HG03280 (cell line): Measurements from ENCODE around the gene SCNN1B.
"Not testable (repeated sequence)": the region's sequence is repeated elsewhere in the genome, so short reads cannot be mapped to it uniquely, and the experiment has no call there.

ENCODE experiments used
- ATAC-seq: cut with Tn5 transposase; IDR thresholded peaks from one replicate; pipeline ENCODE4 v1.9.1; 2021; ENCODE audit warnings: mild to moderate bottlenecking, moderate library complexity; ENCODE audit not compliant: unreplicated experiment

Gene SCNN1B

DNA sequence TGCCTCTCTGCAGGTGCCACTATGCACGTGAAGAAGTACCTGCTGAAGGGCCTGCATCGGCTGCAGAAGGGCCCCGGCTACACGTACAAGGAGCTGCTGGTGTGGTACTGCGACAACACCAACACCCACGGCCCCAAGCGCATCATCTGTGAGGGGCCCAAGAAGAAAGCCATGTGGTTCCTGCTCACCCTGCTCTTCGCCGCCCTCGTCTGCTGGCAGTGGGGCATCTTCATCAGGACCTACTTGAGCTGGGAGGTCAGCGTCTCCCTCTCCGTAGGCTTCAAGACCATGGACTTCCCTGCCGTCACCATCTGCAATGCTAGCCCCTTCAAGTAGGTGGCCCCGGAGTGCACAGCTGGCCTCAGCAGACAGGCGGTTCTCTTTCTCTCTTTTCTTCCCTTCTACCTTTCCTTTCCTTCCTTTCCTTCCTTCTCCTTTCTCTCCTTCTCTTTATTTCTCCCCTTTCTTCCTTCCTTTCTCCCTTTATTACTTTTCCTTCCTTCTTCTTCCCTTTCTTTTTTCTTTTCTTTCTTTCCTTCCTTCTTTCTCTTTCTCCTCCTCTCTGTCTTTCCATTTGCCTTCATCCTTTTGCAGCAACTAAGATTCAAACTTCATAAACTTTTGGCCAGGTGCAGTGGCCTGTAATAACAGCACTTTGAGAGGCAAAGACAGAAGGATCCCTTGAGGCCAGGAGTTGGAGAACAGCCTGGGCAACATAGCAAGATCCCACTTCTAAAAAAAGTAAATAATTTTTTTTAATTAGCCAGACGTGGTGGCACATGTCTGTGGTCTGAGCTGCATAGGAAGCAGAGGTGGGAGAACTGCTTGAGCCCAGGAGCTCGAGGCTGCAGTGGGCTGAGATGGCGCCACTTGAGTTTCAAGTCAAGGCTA, 46.7 kb downstream of the SCNN1B start:
- ATAC-seq: no peak

DNA sequence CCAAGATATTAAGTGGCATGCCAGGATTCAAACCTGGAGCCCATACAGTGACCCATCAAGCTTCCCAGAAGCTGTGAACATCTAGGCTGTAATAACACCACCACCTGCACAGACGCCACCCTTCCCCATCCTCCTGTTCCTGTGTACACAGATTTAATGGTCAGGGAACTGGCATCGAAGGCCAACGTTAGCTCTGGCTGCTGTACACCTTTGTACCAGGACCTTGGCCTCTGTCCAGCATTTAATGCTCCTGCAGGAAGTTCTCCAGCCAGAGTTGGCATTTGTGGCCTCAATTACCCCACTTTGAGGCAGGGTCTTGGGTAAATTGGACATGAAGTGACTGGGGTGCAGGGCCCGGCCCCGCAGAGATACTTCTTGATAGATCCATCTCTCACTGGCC, 49.3 kb downstream of the SCNN1B start:
- ATAC-seq: no peak

DNA sequence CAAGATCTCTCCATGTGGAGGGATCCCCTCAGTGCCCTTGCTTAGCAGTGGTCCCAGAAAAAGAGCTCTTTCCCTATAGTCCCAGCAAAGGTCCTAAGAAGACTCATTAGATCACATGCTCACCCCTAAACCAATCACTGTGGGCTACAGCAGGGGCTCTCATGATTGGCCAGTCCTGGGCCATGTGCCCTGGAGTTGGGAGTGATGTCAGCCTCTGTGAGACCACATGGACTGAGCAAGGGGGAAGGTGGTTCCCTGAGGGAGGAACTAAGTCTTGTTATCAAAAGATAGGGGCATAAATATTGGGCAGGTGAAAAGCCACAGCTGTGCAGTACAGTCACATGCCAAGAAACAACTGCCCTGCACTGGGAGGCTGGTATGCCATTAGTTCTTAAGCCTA, 51.3 kb downstream of the SCNN1B start:
- no peak for ATAC-seq

DNA sequence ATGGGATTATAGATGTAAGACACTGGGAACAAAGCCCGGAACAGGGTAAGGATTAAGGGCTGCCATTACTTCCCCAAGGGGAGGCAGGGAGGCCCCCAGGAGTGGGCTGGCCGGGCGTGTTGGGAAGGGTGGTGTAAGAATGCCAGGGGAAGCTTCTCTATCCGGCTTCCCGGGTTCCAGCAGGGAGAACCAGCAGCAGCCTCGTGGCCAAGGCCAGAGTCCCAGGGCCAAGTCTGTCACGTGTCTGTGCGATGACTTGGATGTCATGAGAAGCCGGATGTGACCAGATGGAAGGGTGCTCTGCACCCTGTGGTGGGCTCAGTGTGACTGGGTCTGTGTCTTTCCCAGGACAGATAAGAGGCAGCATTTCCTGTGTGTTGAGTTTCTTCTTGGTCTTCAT, 52.1 kb downstream of the SCNN1B start:
- ATAC-seq: no peak

DNA sequence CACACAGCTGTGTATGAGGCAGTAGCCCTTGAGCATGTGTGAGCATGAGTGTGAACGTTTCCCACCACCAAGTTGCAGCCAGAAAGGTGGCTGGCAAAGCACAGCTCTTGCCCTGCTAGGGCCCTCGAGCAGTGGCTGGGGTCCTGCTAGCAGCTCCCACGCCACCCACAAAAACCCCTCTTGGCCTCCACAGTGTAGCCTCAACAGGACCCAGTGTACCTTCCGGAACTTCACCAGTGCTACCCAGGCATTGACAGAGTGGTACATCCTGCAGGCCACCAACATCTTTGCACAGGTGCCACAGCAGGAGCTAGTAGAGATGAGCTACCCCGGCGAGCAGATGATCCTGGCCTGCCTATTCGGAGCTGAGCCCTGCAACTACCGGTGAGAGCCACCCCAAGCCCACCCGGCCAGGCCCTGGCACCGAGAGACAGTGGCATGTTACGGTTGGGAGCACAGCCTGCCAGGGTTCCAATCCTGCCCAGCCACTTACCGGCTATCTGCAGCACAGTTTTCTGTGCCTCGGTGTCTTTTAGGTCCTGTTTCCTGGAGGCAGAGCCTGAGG, 53.1 kb downstream of the SCNN1B start:
- no peak for ATAC-seq

DNA sequence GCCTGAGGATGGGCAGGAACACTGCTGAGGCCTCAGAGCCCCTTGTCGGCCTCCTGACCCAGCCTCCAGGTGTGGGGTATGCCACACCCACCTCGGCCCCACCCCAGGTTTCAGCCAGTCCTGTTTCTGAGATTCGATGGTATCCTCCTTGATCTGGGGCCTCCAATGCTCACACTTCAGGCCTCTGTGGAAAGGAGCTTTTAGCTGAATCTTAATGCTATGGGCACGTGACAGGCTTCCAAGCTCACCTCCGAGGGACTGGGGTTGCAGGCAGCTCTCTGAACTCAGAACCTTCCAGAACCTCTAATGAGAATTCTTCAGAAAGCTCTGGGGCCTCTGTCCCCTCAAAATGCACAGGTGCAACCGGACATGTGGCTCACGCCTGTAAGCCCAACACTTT, 54.8 kb downstream of the SCNN1B start:
- no peak for ATAC-seq

DNA sequence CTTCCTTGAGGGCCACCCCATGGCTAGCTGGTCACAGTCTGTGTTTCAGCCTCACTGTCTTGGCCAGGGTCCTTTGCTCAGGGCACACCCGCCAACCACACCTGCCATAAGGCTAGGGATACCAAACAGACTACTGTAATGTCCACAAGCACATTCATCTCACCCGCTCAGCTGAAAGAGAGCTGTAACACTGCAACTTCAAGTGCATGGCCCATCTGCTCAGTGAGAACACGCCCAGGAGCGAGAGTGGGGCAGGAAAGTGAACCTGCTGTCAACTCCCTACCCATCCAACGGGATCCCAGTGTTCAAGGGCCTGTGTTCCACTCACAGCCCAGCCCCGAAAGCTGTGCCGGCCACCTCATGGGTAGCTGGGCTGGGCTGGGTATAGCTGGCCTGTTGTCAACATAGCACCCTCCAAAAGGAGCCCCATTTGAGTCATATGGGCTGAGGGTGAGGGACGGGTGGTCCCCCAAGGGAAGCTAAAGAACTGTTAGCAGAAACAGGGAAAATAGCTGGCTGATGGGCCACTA, 55.7 kb downstream of the SCNN1B start:
- no peak for ATAC-seq

DNA sequence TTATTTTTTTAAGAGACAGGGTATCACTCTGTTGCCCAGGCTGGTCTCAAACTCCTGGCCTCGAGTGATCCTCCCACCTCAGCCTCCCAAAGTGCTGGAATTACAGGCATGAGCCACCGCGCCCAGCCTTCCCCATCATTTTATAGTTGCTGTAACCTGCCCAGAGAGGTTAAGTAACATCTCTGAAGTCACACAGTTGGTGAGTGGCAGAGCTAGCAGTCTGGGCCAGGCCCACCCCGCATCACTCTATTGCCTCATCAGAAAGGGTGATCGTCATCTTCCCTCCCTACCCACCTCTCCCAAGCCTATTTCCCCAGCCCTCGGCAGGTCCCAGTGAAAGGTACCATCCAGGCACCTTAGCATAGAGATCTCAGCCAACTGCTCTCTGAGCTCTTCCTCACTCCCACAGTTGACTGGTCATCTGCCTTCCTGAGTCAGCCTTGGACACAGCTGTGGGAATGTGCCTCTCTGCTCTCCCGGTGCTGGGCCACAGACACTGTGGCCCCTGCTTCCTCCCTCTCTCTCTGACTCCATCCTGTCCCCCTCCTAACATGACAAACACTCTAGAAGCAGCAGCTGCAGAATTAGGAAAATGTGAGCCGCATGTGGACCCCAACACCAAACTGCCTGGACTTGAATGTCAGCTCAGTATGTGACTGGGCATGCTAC, 57.1 kb downstream of the SCNN1B start:
- ATAC-seq: no peak

DNA sequence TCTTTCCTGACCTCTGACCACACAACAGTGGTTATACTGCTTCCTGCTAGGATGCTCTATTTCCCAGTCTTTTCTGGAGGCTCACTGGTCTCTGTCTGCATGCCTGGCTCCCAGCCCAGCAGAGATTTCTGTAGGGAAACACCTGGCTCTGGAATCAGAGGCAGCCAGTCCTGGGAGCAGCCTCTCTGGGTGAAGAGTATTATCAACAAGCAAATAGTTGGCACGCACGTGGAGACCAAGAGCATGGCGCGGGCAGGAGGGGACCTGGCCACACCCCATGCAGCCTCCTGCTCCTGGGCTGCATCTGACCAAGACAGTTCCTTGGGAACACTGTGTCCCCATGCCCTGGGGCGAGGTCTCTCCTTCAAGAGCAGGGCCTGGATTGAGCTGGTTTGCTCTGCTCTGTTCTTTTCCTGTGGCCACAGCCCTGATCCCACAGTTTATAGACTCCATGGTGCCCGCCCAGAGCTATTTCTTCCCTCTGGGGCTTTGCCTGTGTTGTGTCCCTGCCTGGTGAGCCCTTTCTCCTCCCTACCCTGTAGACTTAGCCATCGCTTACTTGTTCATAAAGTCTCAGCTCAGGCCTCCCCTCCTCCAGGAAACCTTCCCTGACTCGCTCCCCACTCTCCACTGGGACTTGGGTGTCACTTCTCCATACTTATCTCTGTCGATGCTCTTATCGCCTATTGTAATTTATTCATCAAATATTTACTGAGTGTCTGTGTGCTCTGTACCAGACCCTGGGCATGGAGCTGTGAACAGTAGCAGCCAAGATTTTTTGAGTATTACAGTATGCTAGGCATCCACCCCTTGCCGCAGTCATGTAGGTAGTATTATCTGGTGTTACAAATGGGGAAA, 60.6 kb downstream of the SCNN1B start:
- ATAC-seq: no peak

DNA sequence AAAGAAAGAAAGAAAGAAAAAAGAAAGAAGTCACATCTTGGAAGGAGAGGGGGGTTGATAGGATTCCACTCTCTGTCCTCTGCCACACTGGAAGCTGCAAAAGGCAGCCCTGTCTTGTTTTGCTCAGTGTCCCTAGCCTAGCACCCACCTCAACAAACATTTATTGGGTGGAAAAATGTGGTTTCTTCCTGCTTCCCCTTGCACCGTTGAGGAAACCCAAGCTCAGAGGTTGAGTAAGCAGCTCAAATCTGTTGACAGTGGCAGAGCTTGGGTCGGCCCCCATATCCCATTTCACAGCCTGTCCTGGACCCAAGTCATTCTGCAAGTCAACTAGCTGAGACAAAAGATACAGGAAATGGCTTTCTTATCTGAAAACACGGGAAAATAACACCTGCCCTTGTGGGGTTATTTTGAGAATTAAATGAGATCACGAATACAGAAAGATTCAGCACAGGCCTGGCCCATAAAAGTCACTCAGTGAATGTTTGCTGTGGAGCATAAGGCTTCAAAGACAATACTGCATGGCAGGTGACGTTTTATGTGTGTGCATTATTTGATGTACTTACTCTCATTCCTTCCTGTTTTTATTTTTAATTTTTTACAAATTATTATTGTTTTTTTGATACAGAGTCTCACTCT, 63.6 kb downstream of the SCNN1B start:
- no peak for ATAC-seq

DNA sequence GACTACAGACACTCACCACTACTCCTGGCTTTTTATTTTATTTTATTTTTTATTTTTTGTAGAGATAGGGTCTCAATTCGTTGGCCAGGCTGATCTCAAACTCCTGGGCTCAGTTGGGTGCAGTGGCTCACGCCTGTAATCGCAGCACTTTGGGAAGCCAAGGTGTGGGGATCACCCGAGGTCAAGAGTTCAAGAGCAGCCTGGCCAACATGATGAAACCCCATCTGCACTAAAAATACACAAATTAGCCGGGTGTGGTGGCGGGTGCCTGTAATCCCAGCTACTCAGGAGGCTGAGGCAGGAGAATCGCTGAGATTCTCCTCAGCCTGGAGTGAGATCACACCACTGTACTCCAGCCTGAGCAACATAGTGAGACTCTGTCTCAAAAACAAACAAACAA, 64.2 kb downstream of the SCNN1B start:
- ATAC-seq: not testable (repeated sequence)

DNA sequence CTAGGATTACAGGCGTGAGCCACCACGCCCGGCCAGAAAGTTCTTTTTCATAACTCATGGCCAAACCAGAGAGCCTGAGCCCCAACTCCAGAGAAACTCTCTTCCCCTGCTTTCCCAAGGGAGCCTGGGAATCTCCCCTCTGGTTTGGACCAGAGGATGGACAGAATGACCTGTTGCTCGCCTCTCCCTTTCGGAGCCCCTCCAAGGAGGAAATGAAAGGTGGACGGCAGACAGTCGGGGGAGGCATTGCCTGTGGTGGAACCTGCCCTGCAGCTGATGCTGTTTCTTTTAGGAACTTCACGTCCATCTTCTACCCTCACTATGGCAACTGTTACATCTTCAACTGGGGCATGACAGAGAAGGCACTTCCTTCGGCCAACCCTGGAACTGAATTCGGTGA, 65.5 kb downstream of the SCNN1B start:
- ATAC-seq: no peak

DNA sequence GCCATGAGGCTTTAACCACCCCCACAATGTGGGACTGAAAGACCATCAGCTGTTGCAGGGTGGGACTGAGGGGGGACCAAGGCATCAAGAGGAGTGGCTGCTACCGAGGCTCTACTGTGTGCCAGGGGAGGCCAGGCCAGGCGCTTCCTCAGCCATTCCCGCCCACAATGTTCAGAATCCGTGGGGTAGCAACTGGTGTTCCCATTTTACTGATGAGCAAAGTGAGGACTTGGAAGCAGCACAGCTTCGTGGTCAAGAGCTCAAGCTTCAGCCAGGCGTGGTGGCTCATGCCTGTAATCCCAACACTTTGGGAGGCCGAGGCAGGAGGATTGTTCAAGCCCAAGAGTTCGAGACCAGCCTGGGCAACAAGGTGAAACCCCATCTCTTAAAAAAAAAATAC, 65.9 kb downstream of the SCNN1B start:
- ATAC-seq: no peak

DNA sequence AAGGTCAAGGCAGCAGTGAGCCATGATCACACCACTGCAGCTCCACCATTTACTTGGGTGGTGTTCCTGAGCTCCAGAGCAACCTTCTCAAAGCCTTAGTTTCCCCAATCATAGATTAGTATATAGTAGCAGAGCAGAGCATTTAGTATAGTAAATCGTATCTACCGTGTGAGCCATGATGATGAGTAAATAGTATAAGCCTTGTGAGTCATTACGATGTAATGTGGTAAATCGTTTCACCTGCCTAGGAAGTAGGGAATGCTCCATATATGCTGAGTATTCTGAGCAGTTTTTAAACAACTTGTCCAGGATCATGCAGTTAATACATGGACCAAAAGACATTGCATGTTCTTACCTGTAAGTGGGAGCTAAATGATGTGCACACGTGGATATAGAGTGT, 66.4 kb downstream of the SCNN1B start:
- no peak for ATAC-seq

DNA sequence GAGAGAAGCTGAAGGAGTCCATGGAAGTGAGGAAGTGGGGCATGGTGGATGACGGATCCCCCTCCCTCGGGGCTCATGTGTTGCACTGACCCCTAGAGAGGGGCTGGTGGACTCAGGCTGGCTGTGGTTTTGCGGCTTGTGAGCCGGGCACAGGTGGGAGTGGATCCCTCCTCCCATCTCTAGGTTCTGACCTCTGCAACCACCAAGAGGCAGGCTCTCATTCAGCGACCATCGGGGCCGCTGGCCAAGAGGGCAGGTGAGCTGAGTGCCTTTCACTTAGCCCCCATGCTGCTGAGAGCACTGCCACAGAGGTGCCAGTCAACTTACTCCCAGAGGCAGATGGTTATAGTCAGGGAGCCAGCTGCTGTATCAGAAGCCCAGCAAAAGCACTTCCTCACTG, 67.3 kb downstream of the SCNN1B start:
- no peak for ATAC-seq

DNA sequence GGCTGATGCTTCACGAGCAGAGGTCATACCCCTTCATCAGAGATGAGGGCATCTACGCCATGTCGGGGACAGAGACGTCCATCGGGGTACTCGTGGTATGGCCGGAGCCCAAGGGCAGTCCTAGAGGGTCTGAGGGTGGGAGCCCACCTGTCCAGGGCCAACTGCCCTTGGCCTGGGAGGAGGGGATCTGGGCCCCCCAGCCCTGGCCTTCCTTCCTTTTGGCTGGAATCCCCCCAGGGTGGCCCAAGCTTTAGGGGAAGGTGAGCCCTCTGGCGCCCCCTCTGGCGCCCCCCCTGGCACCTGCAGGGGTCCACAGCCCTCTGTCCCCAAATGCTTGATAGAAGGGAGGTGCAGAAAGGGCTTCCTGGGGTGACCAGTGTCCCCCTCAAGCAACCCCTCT, 69.3 kb downstream of the SCNN1B start:
- ATAC-seq: no peak

DNA sequence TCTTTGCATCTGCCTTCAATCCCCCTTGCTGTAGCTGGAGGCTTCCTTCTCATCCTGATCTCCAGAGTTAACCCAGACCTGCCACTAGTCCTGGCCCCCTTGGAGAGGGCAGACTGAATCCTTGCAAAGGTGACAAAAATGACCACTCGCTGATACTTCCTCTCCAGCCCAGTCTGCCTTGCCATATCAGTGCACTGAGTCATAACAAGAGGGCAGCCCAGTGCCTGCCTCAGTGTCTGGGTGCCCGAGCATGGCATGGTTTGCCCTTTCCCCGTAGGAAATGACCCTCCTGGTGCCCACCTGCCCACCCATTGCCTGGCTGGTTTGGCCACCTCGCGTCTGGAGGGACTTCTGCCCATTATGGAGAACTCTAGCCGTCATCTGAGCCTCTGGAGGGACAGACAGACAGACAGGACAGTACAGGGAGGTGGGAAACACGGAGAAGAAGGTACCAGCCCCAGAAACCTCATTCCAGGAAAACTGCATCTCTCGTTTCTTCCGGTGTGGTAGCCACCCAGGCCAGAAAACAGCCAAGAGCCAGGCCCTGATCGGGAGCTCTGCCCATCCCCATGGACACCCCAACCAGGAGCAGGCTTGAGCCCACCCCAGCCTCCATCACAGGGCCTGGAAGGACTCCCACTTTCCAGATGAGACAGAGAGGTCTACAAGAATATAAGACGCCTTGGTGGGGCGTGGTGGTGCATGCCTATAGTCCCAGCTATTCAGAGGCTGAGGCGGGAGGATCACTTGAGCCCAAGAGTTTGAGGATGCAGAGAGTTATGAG, 71.5 kb downstream of the SCNN1B start:
- no peak for ATAC-seq

DNA sequence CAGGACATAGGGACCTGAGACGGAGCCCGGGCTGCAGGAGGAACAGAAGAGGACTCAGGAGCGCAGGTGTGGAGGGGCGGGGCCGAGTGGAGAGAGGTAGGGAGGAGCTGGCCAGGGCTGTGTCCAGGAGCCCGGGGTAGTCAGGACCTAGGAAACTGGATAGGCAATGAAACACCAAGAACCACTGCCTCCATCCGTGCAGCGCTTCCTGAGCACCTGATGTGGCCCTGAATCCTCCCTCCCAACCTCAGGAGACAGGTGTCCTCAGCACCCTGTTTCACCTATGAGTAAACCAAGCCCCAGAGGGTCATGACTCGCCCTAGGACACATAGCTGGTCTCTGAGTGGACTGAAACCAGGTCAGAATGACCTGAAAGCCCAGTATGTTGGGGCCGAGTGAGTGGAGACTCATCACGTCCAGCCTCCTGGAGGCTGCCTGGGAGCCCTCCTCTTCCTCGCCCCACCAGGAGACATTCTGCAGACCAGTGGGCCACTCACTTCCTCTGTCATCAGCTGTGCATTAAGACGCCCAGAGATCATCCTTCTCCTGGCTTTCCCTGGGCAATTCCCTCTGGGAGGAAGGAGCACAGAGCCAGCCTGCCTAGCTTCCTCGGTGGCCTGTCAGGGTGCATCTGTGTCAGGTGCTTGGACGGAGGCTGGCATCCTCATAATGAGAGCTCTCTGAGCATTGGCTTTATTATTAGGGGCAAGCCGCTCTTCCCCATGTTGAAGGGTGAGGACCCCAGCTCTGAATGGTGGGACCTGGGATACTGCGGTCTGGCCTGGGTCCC, 72.8 kb downstream of the SCNN1B start:
- ATAC-seq: no peak

DNA sequence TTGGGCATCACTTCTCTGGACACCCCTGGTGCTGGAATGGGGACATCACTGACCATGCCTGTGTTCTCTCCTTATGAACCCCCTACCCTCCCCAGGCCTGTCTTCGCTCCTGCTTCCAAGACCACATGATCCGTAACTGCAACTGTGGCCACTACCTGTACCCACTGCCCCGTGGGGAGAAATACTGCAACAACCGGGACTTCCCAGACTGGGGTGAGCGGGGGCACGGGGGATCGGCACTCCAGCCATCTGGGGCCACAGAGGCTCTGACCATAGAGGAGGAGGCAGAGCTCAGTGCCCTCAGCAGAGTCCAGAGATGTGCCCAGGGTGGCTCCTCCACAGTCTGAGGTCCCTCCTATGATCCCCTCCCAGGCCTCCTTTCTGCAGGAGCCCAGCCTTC, 73.5 kb downstream of the SCNN1B start:
- ATAC-seq: no peak
